H9 (cell line): ENCODE measurements around the gene IGFLR1. TPM values are rescaled to one million over a fixed set of nuclear protein-coding genes. Genes with fewer than 3 reads are reported as not detected.

Experiments
- DNase-seq: peaks from one replicate; pipeline ENCODE4 v3.0.0-alpha.2; 2017
- H2AFZ ChIP-seq: one replicate; pipeline ENCODE4 v1.6.1; 2013; ENCODE audit warnings: mild to moderate bottlenecking, low read length, control low read depth, moderate library complexity
- H2AK5ac ChIP-seq: 2 replicates; pipeline ENCODE4 v1.6.1; 2013; ENCODE audit warnings: low read length, control low read depth, mixed read lengths; ENCODE audit not compliant: insufficient read length
- H2BK120ac ChIP-seq: one replicate; pipeline ENCODE4 v1.6.1; 2013; ENCODE audit warnings: low read depth, mild to moderate bottlenecking, low read length, control low read depth, inconsistent platforms; ENCODE audit not compliant: poor library complexity, severe bottlenecking
- H2BK12ac ChIP-seq: 2 replicates; pipeline ENCODE4 v1.6.1; 2013; ENCODE audit warnings: low read length, control low read depth, mixed read lengths, low read depth; ENCODE audit not compliant: insufficient read length
- H2BK15ac ChIP-seq: 2 replicates; pipeline ENCODE4 v1.6.1; 2013; ENCODE audit warnings: low read depth, low read length, control low read depth
- H2BK20ac ChIP-seq: one replicate; pipeline ENCODE4 v1.6.1; 2013; ENCODE audit warnings: low read depth, mild to moderate bottlenecking, low read length, control low read depth, inconsistent platforms; ENCODE audit not compliant: poor library complexity, severe bottlenecking
- H2BK5ac ChIP-seq: 2 replicates; pipeline ENCODE4 v1.6.1; 2013; ENCODE audit warnings: low read length, control low read depth, mixed read lengths; ENCODE audit not compliant: insufficient read length
- H3K14ac ChIP-seq: 2 replicates; pipeline ENCODE4 v1.6.1; 2013; ENCODE audit warnings: low read length, control low read depth; ENCODE audit not compliant: insufficient read depth
- H3K18ac ChIP-seq: 2 replicates; pipeline ENCODE4 v1.6.1; 2013; ENCODE audit warnings: low read depth, mild to moderate bottlenecking, mixed read lengths, low read length, control low read depth; ENCODE audit not compliant: insufficient read length
- H3K23ac ChIP-seq: 2 replicates; pipeline ENCODE4 v1.6.1; 2013; ENCODE audit warnings: low read length, control low read depth, mixed read lengths, low read depth; ENCODE audit not compliant: insufficient read length
- H3K23me2 ChIP-seq: 2 replicates; pipeline ENCODE4 v1.6.1; 2013; ENCODE audit warnings: low read depth, mild to moderate bottlenecking, mixed read lengths, low read length, control low read depth; ENCODE audit not compliant: insufficient read length, poor library complexity, severe bottlenecking
- H3K27ac ChIP-seq: 2 replicates; pipeline ENCODE4 v1.5.1; 2013; ENCODE audit warnings: low read length, control low read depth, mixed read lengths, low read depth; ENCODE audit not compliant: insufficient read length
- H3K27me3 ChIP-seq: 2 replicates; pipeline ENCODE4 v1.6.1; 2013; ENCODE audit warnings: low read length, control low read depth, inconsistent platforms; ENCODE audit not compliant: insufficient read depth
- H3K4ac ChIP-seq: 2 replicates; pipeline ENCODE4 v1.6.1; 2013; ENCODE audit warnings: low read depth, mild to moderate bottlenecking, control low read depth, inconsistent platforms, low read length, moderate library complexity
- H3K4me1 ChIP-seq: 2 replicates; pipeline ENCODE4 v1.6.1; 2013; ENCODE audit warnings: low read length, control low read depth, inconsistent platforms; ENCODE audit not compliant: insufficient read depth
- H3K4me2 ChIP-seq: 2 replicates; pipeline ENCODE4 v1.6.1; 2013; ENCODE audit warnings: low read length, control low read depth, mixed read lengths; ENCODE audit not compliant: insufficient read length, insufficient read depth
- H3K56ac ChIP-seq: 2 replicates; pipeline ENCODE4 v1.6.1; 2013; ENCODE audit warnings: low read depth, mild to moderate bottlenecking, mixed read lengths, low read length, control low read depth; ENCODE audit not compliant: insufficient read length
- H3K79me1 ChIP-seq: 2 replicates; pipeline ENCODE4 v1.6.1; 2013; ENCODE audit warnings: low read depth, mild to moderate bottlenecking, moderate library complexity, low read length, control low read depth, inconsistent platforms; ENCODE audit not compliant: insufficient read depth, poor library complexity, severe bottlenecking
- H3K79me2 ChIP-seq: 2 replicates; pipeline ENCODE4 v1.6.1; 2013; ENCODE audit warnings: low read length, control low read depth, inconsistent platforms; ENCODE audit not compliant: insufficient read depth
- H3K9ac ChIP-seq: 2 replicates; pipeline ENCODE4 v1.6.1; 2013; ENCODE audit warnings: low read length, control low read depth, mixed read lengths; ENCODE audit not compliant: insufficient read length; ENCODE audit errors: extremely low read depth
- H3K9me3 ChIP-seq: one replicate; pipeline ENCODE4 v1.6.1; 2013; ENCODE audit warnings: low read depth, low read length, inconsistent platforms; ENCODE audit not compliant: control insufficient read depth
- H3T11ph ChIP-seq: one replicate; pipeline ENCODE4 v1.6.1; 2013; ENCODE audit warnings: mild to moderate bottlenecking, low read length, control low read depth, inconsistent platforms
- H4K20me1 ChIP-seq: one replicate; pipeline ENCODE4 v1.6.1; 2013; ENCODE audit not compliant: control insufficient read depth, insufficient read length, insufficient read depth
- H4K5ac ChIP-seq: 2 replicates; pipeline ENCODE4 v1.6.1; 2013; ENCODE audit warnings: low read depth, mild to moderate bottlenecking, mixed read lengths, low read length, control low read depth; ENCODE audit not compliant: insufficient read length
- H4K8ac ChIP-seq: replicated peaks from 2 replicates; pipeline ENCODE4 v1.6.1; 2013; ENCODE audit warnings: low read length, control low read depth, mixed read lengths, low read depth; ENCODE audit not compliant: insufficient read length
- H4K91ac ChIP-seq: 2 replicates; pipeline ENCODE4 v1.6.1; 2013; ENCODE audit warnings: low read depth, mild to moderate bottlenecking, moderate library complexity, mixed read lengths, low read length, control low read depth; ENCODE audit not compliant: insufficient read length
- H3K27ac Mint-ChIP-seq, 3 experiments: 2 replicates in 2 of 3; 3 replicates in 1 of 3; pipeline ENCODE4 v1.8.0; 2020 to 2021; ENCODE audit warnings: mixed read lengths in 3 of 3, mild to moderate bottlenecking in 1 of 3, moderate library complexity in 1 of 3
- H3K27me3 Mint-ChIP-seq: 2 replicates; pipeline ENCODE4 v1.8.0; 2021; ENCODE audit warnings: low read depth, mild to moderate bottlenecking, moderate library complexity, mixed read lengths
- H3K36me3 Mint-ChIP-seq, 3 experiments: 2 replicates in 2 of 3; 3 replicates in 1 of 3; pipeline ENCODE4 v1.8.0; 2020 to 2021; ENCODE audit warnings: low read depth in 3 of 3, mixed read lengths in 3 of 3; ENCODE audit not compliant: insufficient read depth in 1 of 3
- H3K4me1 Mint-ChIP-seq, 2 experiments: 2 replicates each; pipeline ENCODE4 v1.8.0; 2020; ENCODE audit warnings: mixed read lengths in 2 of 2
- H3K4me3 Mint-ChIP-seq, 2 experiments: 2 replicates in 1 of 2; 3 replicates in 1 of 2; pipeline ENCODE4 v1.8.0; 2020 to 2021; ENCODE audit warnings: mild to moderate bottlenecking in 2 of 2, mixed read lengths in 2 of 2, moderate library complexity in 1 of 2
- H3K9me3 Mint-ChIP-seq, 2 experiments: 2 replicates in 1 of 2; 3 replicates in 1 of 2; pipeline ENCODE4 v1.8.0; 2020; ENCODE audit warnings: mild to moderate bottlenecking in 2 of 2, mixed read lengths in 2 of 2, moderate library complexity in 1 of 2
- CTCF ChIP-seq: fragments of 200-600 bp; sonication (generic); conservative IDR thresholded peaks from 3 replicates; pipeline ENCODE4 v1.8.0; 2021; ENCODE audit warnings: antibody characterized with exemption, mild to moderate bottlenecking
- WGBS: extraction: QIAGEN DNeasy Blood & Tissue Kit; methylation state at CpG from one replicate; pipeline ENCODE4 v1.1.7; 2013; ENCODE audit warnings: missing lambda C conversion rate, low lambda C conversion rate, mixed read lengths; ENCODE audit not compliant: insufficient read length; ENCODE audit errors: extremely low coverage; 5-methylcytosine and 5-hydroxymethylcytosine counted together
- total RNA-seq: library from RNA; stranded (reverse); gene quantifications from 2 replicates; pipeline ENCODE4 v1.2.1, GENCODE V29; 2021

Gene IGFLR1
- total RNA-seq, 1 experiment from 2014 or later, result 2.9 TPM

DNA sequence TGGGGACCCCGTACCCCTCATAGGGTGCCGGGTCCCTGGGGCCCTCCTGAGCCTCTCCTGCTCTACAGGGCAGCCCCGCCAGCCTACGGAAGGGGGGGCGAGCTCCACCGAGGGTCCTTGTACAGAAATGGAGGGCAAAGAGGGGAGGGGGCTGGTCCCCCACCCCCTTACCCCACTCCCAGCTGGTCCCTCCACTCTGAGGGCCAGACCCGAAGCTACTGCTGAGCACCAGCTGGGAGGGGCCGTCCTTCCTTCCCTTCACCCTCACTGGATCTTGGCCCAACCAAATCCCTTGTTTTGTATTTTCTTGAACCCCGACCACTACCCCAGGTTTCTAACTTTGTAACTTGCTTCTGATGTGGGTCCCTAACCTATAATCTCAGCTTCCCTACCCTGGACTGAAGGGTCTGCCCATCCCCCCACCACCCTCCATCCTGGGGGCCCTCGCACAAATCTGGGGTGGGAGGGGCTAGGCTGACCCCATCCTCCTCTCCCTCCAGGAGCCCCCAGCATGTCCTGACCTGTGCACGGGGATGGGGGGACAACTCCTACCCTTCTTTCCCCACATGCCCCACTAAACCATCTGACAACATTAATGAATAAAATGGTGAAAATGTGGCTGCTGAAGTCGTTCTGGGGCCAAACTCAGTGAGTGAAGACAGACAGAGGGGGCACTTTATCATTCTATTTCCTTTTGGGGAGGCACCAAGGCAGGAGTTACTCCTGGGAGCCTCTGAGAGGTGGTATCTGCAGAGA is 46.1 kb upstream of the IGFLR1 start:
- Histone ChIP-seq H3K4me1 (no peaks in the 10 kb centered on the region), H2AK5ac (no peak overlapping the region), H4K5ac (no peak overlapping the region), H3T11ph (no peak overlapping the region), H3K27me3 (no peaks in the 10 kb centered on the region), H3K23me2 (peaks cover 7% of the 10 kb centered on the region), H3K4me2 (no peak overlapping the region), H2BK5ac (no peak overlapping the region), H3K4ac (no peak overlapping the region), H2BK120ac (no peak overlapping the region), H3K9me3 (no peaks in the 10 kb centered on the region), H3K23ac (no peak overlapping the region), H3K56ac (no peak overlapping the region), H4K20me1 (peaks cover 3% of the 10 kb centered on the region), H3K18ac (no peak overlapping the region), H2BK12ac (no peak overlapping the region), H3K79me1 (no peaks in the 10 kb centered on the region), H3K79me2 (no peaks in the 10 kb centered on the region), H2BK20ac (no peak overlapping the region), H4K91ac (no peak overlapping the region), H3K14ac (no peak overlapping the region), H4K8ac (no peak overlapping the region), H2BK15ac (no peak overlapping the region), H2AFZ (no peak overlapping the region), H3K9ac (no peak overlapping the region), H3K27ac (no peak overlapping the region)
- H3K27me3 Mint-ChIP-seq, result no peaks in the 10 kb centered on the region; the same call in 1 of the 2 replicates
- no peak overlapping the region for H3K27ac Mint-ChIP-seq
- WGBS, result no CpG with 5 or more reads among the region's 12 CpGs
- H3K4me3 Mint-ChIP-seq, result no peak overlapping the region; a peak in 1 of 5 replicates
- H3K4me1 Mint-ChIP-seq, result peaks cover 12 to 24% of the 10 kb centered on the region in 2 experiments
- no peak for DNase-seq
- H3K9me3 Mint-ChIP-seq, result no peaks in the 10 kb centered on the region; a peak in 1 of 5 replicates
- H3K36me3 Mint-ChIP-seq, result no peaks in the 10 kb centered on the region; a peak in 1 of 7 replicates
- TF ChIP-seq CTCF, result no peak
